H1 (cell line): ENCODE results near the gene TRUB1. TPM values are rescaled to one million over a fixed set of nuclear protein-coding genes. Genes with fewer than 3 reads are reported as not detected.

ENCODE experiments used
- CTCF ChIA-PET: fragments of 300-600 bp; sonication (Branson Sonifier 250); formaldehyde crosslinking; loops from one replicate; lab custom pipeline; 2021; ENCODE audit not compliant: partially characterized antibody; lab: Charles Lee
- POLR2A ChIA-PET: fragments of 300-600 bp; sonication (Branson Sonifier 250); formaldehyde crosslinking; loops from one replicate; lab custom pipeline; 2021; ENCODE audit warnings: inconsistent platforms; ENCODE audit not compliant: partially characterized antibody; lab: Charles Lee
- DNase-seq, 2 experiments: peaks; one replicate each; pipeline versions ENCODE4 v3.0.0 to v3.0.0-alpha.2; 2010 to 2022; ENCODE audit warnings: low spot score in 2 of 2, low read depth in 1 of 2, mixed read lengths in 1 of 2
- FAIRE-seq: peaks from 2 replicates; lab custom pipeline; 2011; peaks lifted over from hg19 to GRCh38; lab: Jason Lieb, UNC
- H2AFZ ChIP-seq: 2 replicates; pipeline ENCODE4 v1.8.1; 2012; ENCODE audit warnings: low read length, inconsistent platforms
- H2AK5ac ChIP-seq: 2 replicates; pipeline ENCODE4 v1.6.1; 2013; ENCODE audit warnings: low read depth, low read length
- H2BK120ac ChIP-seq: replicated peaks from 2 replicates; pipeline ENCODE3; 2013; ENCODE audit warnings: low read depth, low read length, inconsistent platforms
- H2BK12ac ChIP-seq: 2 replicates; pipeline ENCODE4 v1.6.1; 2013; ENCODE audit warnings: low read depth, low read length
- H2BK15ac ChIP-seq: 2 replicates; pipeline ENCODE4 v1.6.1; 2013; ENCODE audit warnings: low read length
- H2BK20ac ChIP-seq: 2 replicates; pipeline ENCODE4 v1.6.1; 2013; ENCODE audit warnings: low read length
- H2BK5ac ChIP-seq: 2 replicates; pipeline ENCODE4 v1.6.1; 2013; ENCODE audit warnings: low read depth, low read length
- H3K14ac ChIP-seq: 2 replicates; pipeline ENCODE4 v1.6.1; 2013; ENCODE audit warnings: inconsistent platforms; ENCODE audit not compliant: insufficient read length
- H3K18ac ChIP-seq: 2 replicates; pipeline ENCODE4 v1.6.1; 2013; ENCODE audit warnings: low read length; ENCODE audit errors: extremely low read depth
- H3K23ac ChIP-seq: 2 replicates; pipeline ENCODE4 v1.6.1; 2013; ENCODE audit warnings: inconsistent platforms; ENCODE audit not compliant: insufficient read length
- H3K23me2 ChIP-seq: 2 replicates; pipeline ENCODE4 v1.6.1; 2013; ENCODE audit warnings: low read depth, low read length
- H3K27ac ChIP-seq: 2 replicates; pipeline ENCODE4 v1.6.1; 2011; ENCODE audit warnings: low read depth, low read length, inconsistent platforms
- H3K27me3 ChIP-seq, 4 experiments: replicated peaks in 1 of 4; 1 replicate in 1 of 4; 2 replicates in 3 of 4; pipeline versions ENCODE4 v1.6.1 to v1.8.1; 2011 to 2013; ENCODE audit warnings: low read length in 3 of 4, mild to moderate bottlenecking in 3 of 4, inconsistent platforms in 2 of 4, mixed read lengths in 2 of 4, moderate library complexity in 1 of 4; ENCODE audit not compliant: control insufficient read depth in 3 of 4, insufficient read depth in 3 of 4; ENCODE audit errors: extremely low read depth in 1 of 4
- H3K36me3 ChIP-seq, 4 experiments: 2 replicates each; pipeline versions ENCODE4 v1.6.1 to v1.8.1; 2011 to 2013; ENCODE audit warnings: mild to moderate bottlenecking in 4 of 4, low read length in 3 of 4, moderate library complexity in 2 of 4, control low read depth in 1 of 4, inconsistent platforms in 1 of 4; ENCODE audit not compliant: insufficient read depth in 4 of 4, control insufficient read depth in 2 of 4
- H3K4ac ChIP-seq: replicated peaks from 2 replicates; pipeline ENCODE3; 2013; ENCODE audit warnings: low read length, low read depth, mixed read lengths, inconsistent platforms; ENCODE audit not compliant: insufficient read length
- H3K4me1 ChIP-seq, 4 experiments: replicated peaks in 1 of 4; 1 replicate in 1 of 4; 2 replicates in 3 of 4; pipeline versions ENCODE4 v1.6.1 to v1.8.1; 2011 to 2013; ENCODE audit warnings: low read length in 3 of 4, inconsistent platforms in 2 of 4, mixed read lengths in 1 of 4; ENCODE audit not compliant: insufficient read depth in 4 of 4, control insufficient read depth in 3 of 4
- H3K4me2 ChIP-seq, 2 experiments: 2 replicates each; pipeline versions ENCODE4 v1.6.1 to v1.8.1; 2011 to 2013; ENCODE audit warnings: low read depth in 2 of 2, low read length in 2 of 2, control low read depth in 1 of 2, inconsistent platforms in 1 of 2, mild to moderate bottlenecking in 1 of 2; ENCODE audit not compliant: insufficient read depth in 1 of 2
- H3K4me3 ChIP-seq, 4 experiments: fragments of 200-600, 300-600 bp in 1 of 4; sonication (generic), shearing (Covaris generic), sonication (Bioruptor Twin) in 1 of 4; 2 replicates each; pipeline versions ENCODE4 v1.5.1 to v1.8.1; 2011 to 2016; ENCODE audit warnings: low read length in 4 of 4, low read depth in 3 of 4, control low read depth in 2 of 4, inconsistent platforms in 2 of 4, mild to moderate bottlenecking in 2 of 4, mixed read lengths in 1 of 4, moderate library complexity in 1 of 4; ENCODE audit not compliant: insufficient read depth in 2 of 4; ENCODE audit errors: extremely low read depth in 1 of 4
- H3K56ac ChIP-seq: replicated peaks from 2 replicates; pipeline ENCODE3; 2013; ENCODE audit warnings: low read depth, mild to moderate bottlenecking, mixed read lengths, low read length, inconsistent platforms; ENCODE audit not compliant: insufficient read length
- H3K79me1 ChIP-seq: 2 replicates; pipeline ENCODE4 v1.6.1; 2013; ENCODE audit warnings: low read depth, low read length, control low read depth
- H3K79me2 ChIP-seq, 2 experiments: 2 replicates each; pipeline versions ENCODE4 v1.6.1 to v1.8.1; 2012 to 2013; ENCODE audit warnings: low read length in 2 of 2, mild to moderate bottlenecking in 2 of 2, inconsistent platforms in 1 of 2; ENCODE audit not compliant: insufficient read depth in 2 of 2, control insufficient read depth in 1 of 2
- H3K9ac ChIP-seq, 4 experiments: replicated peaks in 1 of 4; 1 replicate in 1 of 4; 2 replicates in 3 of 4; pipeline versions ENCODE4 v1.6.1 to v1.8.1; 2011 to 2013; ENCODE audit warnings: low read depth in 3 of 4, low read length in 3 of 4, control low read depth in 2 of 4, mild to moderate bottlenecking in 2 of 4, moderate library complexity in 2 of 4, inconsistent platforms in 1 of 4; ENCODE audit errors: extremely low read depth in 1 of 4
- H3K9me3 ChIP-seq, 2 experiments: 2 replicates each; pipeline versions ENCODE4 v1.6.1 to v1.8.1; 2012 to 2013; ENCODE audit warnings: mild to moderate bottlenecking in 2 of 2, moderate library complexity in 2 of 2, control low read depth in 1 of 2, inconsistent platforms in 1 of 2, low read depth in 1 of 2, low read length in 1 of 2, mixed read lengths in 1 of 2; ENCODE audit not compliant: insufficient read depth in 2 of 2
- H4K20me1 ChIP-seq, 2 experiments: replicated peaks in 1 of 2; 2 replicates each; pipeline versions ENCODE3 to v1.8.1; 2011 to 2013; ENCODE audit warnings: inconsistent platforms in 2 of 2, low read length in 2 of 2, mild to moderate bottlenecking in 1 of 2; ENCODE audit not compliant: insufficient read depth in 2 of 2, control insufficient read depth in 1 of 2
- H4K5ac ChIP-seq: 2 replicates; pipeline ENCODE4 v1.6.1; 2013; ENCODE audit warnings: low read length, low read depth, mixed read lengths, inconsistent platforms; ENCODE audit not compliant: insufficient read length
- H4K8ac ChIP-seq: 2 replicates; pipeline ENCODE4 v1.8.0; 2013; ENCODE audit warnings: mild to moderate bottlenecking, moderate library complexity, low read length, inconsistent platforms; ENCODE audit not compliant: insufficient read depth; ENCODE audit errors: extremely low read depth
- H4K91ac ChIP-seq: replicated peaks from 2 replicates; pipeline ENCODE3; 2013; ENCODE audit warnings: low read length, mixed read lengths, inconsistent platforms; ENCODE audit not compliant: insufficient read length
- BRCA1 ChIP-seq: IDR thresholded peaks from 2 replicates; pipeline ENCODE4 v1.6.1; 2012; ENCODE audit warnings: low read depth, low read length, improper control_type of control experiment
- CEBPB ChIP-seq: IDR thresholded peaks from 2 replicates; pipeline ENCODE4 v1.6.1; 2012; ENCODE audit warnings: low read depth, low read length
- EP300 ChIP-seq, 2 experiments: IDR thresholded peaks; 1 replicate in 1 of 2; 2 replicates in 1 of 2; pipeline ENCODE4 v1.6.1; 2011 to 2012; ENCODE audit warnings: low read depth in 2 of 2, low read length in 2 of 2, mild to moderate bottlenecking in 2 of 2, borderline replicate concordance in 1 of 2, inconsistent platforms in 1 of 2, moderate library complexity in 1 of 2
- POLR2AphosphoS5 ChIP-seq: IDR thresholded peaks from 2 replicates; pipeline ENCODE4 v1.6.1; 2011; ENCODE audit warnings: low read depth, low read length
- SIN3A ChIP-seq, 2 experiments: IDR thresholded peaks in 1 of 2; conservative IDR thresholded peaks in 1 of 2; 2 replicates each; pipeline ENCODE4 v1.6.1; 2011 to 2012; ENCODE audit warnings: low read length in 2 of 2, improper control_type of control experiment in 1 of 2, low read depth in 1 of 2, mild to moderate bottlenecking in 1 of 2
- TAF7 ChIP-seq: optimal IDR thresholded peaks from 2 replicates; pipeline ENCODE3; 2011; ENCODE audit warnings: low read depth, mild to moderate bottlenecking, inconsistent platforms, low read length, moderate library complexity, borderline replicate concordance
- TBP ChIP-seq: IDR thresholded peaks from 2 replicates; pipeline ENCODE4 v1.6.1; 2011; ENCODE audit warnings: low read depth, low read length, improper control_type of control experiment
- WGBS, 2 experiments: shearing (Covaris generic) in 1 of 2; methylation state at CpG; one replicate each; pipeline versions ENCODE4 v1.1.6 to v1.1.7; 2013 to 2015; ENCODE audit warnings: low lambda C conversion rate in 2 of 2, mixed read lengths in 2 of 2, inconsistent platforms in 1 of 2, low coverage in 1 of 2, missing lambda C conversion rate in 1 of 2; ENCODE audit not compliant: insufficient replicate concordance in 2 of 2, insufficient coverage in 1 of 2, insufficient read length in 1 of 2; ENCODE audit errors: extremely low coverage in 1 of 2, missing lambda C conversion rate in 1 of 2; 5-methylcytosine and 5-hydroxymethylcytosine counted together
- polyA plus RNA-seq, 7 experiments: library from polyadenylated mRNA; depleted of rRNA in 3 of 7; stranded (reverse) in 5 of 7; unstranded in 2 of 7; fragments of >200 nt in 5 of 7; fragments of 200-250 nt in 2 of 7; gene quantifications; 1 replicate in 5 of 7; 2 replicates in 1 of 7; 4 replicates in 1 of 7; pipeline versions ENCODE4 v1.2.1 to v1.2.3, GENCODE V29; 2011 to 2013; ENCODE audit warnings: missing spikeins in 2 of 7, mixed read lengths in 2 of 7
- total RNA-seq: library from RNA; stranded (reverse); fragmentation: NEBNext Ultra II Directional; extraction: Animal tissue kit (Norgen Biotek cat#: 25700); gene quantifications from 2 replicates; pipeline ENCODE4 v1.2.1, GENCODE V29; 2021
- TF ChIP-seq, protein P1 (sequence below): IDR thresholded peaks from 2 replicates; pipeline ENCODE4 v1.6.1; 2012; ENCODE audit warnings: inconsistent platforms
- TF ChIP-seq, protein P2 (sequence below): IDR thresholded peaks from 2 replicates; pipeline ENCODE4 v1.6.1; 2011; ENCODE audit warnings: low read depth, mild to moderate bottlenecking, low read length; ENCODE audit not compliant: insufficient read depth
- TF ChIP-seq, protein P3 (sequence below), 3 experiments: IDR thresholded peaks; 1 replicate in 2 of 3; 2 replicates in 1 of 3; pipeline versions ENCODE4 v1.5.1 to v1.6.1; 2011; ENCODE audit warnings: low read length in 3 of 3, mild to moderate bottlenecking in 3 of 3, inconsistent platforms in 2 of 3, low read depth in 1 of 3, moderate library complexity in 1 of 3; ENCODE audit not compliant: insufficient read depth in 1 of 3; ENCODE audit errors: control extremely low read depth in 1 of 3

Gene TRUB1
- total and polyA plus RNA-seq, 2 of the 8 experiments (the other 6 are each of a cell fraction or from before 2014, with no cell fraction given): 6.3 to 22.2 TPM

DNA sequence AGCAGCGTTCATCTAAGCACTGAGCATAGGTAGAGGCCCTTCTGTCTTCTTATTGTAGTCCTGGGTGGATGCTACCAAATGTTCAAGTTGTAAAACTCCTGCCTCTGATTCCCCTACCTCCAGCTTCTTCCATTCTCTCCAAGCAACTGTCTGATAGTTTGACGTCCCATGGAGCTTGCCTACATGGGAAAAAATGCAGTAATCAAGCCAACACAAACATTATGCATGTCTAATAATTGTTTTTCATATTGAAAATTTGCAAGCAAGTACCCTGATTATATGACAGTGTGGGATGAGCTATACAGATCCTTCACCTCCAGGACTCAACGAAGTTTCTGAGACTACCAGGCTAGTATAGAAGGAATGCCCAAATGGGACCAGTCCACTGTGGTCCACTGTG, 31.0 kb upstream of the TRUB1 start:
- H2AK5ac ChIP-seq: no peak overlapping the region
- WGBS, 2 experiments: 91% methylated on average over 3 of the region's 3 CpGs; no CpG with 5 or more reads in 1 of the 2 experiments
- H3K27me3 ChIP-seq: no peaks in the 10 kb centered on the region
- no peaks in the 10 kb centered on the region for H4K20me1 ChIP-seq
- no peak overlapping the region for H3K23ac ChIP-seq
- POLR2A ChIA-PET: no interaction called here
- H3K27ac ChIP-seq: no peak overlapping the region
- DNase-seq: no peak
- H4K8ac ChIP-seq: no peak overlapping the region
- H3K4me1 ChIP-seq: peaks cover 0 to 3% (median 0%) of the 10 kb centered on the region in 4 experiments; a peak in 2 of 7 replicates
- H3K56ac ChIP-seq: no peak overlapping the region
- no peak overlapping the region for H2BK20ac ChIP-seq
- H4K5ac ChIP-seq: no peak overlapping the region
- no peaks in the 10 kb centered on the region for H3K23me2 ChIP-seq
- no peak overlapping the region for H2BK15ac ChIP-seq
- FAIRE-seq: no peak
- no peak overlapping the region for H3K4ac ChIP-seq
- H3K4me3 ChIP-seq: no peak overlapping the region
- H2BK120ac ChIP-seq: no peak overlapping the region
- no peak overlapping the region for H4K91ac ChIP-seq
- no peak overlapping the region for H3K4me2 ChIP-seq
- no peak overlapping the region for H2AFZ ChIP-seq
- H3K18ac ChIP-seq: no peak overlapping the region
- H3K36me3 ChIP-seq: no peaks in the 10 kb centered on the region
- H3K9me3 ChIP-seq: no peaks in the 10 kb centered on the region
- no peak overlapping the region for H3K9ac ChIP-seq
- H3K79me2 ChIP-seq: no peaks in the 10 kb centered on the region
- no peak overlapping the region for H2BK5ac ChIP-seq
- no peaks in the 10 kb centered on the region for H3K79me1 ChIP-seq
- CTCF ChIA-PET: interaction anchor here (1.2 kb wide), 1 partner anchor 10 kb away, joined by 3 read pairs; no protein-coding TSS in a partner anchor
- H2BK12ac ChIP-seq: no peak overlapping the region
- no peak overlapping the region for H3K14ac ChIP-seq
- TF ChIP-seq SIN3A (conservative IDR thresholded peaks at IDR 0.05 in 1 of 2, IDR thresholded peaks at IDR 0.05 in 1 of 2; ENCODE audit: low read depth in 1 of 2, low read length in 2 of 2): no peak
- TF ChIP-seq BRCA1: no peak
- no peak for TF ChIP-seq CEBPB
- TF ChIP-seq, protein P1, sequence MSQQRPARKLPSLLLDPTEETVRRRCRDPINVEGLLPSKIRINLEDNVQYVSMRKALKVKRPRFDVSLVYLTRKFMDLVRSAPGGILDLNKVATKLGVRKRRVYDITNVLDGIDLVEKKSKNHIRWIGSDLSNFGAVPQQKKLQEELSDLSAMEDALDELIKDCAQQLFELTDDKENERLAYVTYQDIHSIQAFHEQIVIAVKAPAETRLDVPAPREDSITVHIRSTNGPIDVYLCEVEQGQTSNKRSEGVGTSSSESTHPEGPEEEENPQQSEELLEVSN: no peak
- TF ChIP-seq, protein P2, sequence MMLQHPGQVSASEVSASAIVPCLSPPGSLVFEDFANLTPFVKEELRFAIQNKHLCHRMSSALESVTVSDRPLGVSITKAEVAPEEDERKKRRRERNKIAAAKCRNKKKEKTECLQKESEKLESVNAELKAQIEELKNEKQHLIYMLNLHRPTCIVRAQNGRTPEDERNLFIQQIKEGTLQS: no peak
- TF ChIP-seq TAF7: no peak
- no peak for TF ChIP-seq TBP
- TF ChIP-seq, protein P3, sequence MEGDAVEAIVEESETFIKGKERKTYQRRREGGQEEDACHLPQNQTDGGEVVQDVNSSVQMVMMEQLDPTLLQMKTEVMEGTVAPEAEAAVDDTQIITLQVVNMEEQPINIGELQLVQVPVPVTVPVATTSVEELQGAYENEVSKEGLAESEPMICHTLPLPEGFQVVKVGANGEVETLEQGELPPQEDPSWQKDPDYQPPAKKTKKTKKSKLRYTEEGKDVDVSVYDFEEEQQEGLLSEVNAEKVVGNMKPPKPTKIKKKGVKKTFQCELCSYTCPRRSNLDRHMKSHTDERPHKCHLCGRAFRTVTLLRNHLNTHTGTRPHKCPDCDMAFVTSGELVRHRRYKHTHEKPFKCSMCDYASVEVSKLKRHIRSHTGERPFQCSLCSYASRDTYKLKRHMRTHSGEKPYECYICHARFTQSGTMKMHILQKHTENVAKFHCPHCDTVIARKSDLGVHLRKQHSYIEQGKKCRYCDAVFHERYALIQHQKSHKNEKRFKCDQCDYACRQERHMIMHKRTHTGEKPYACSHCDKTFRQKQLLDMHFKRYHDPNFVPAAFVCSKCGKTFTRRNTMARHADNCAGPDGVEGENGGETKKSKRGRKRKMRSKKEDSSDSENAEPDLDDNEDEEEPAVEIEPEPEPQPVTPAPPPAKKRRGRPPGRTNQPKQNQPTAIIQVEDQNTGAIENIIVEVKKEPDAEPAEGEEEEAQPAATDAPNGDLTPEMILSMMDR (IDR thresholded peaks at IDR 0.05; ENCODE audit: control extremely low read depth in 1 of 3, insufficient read depth in 1 of 3, low read depth in 1 of 3, low read length in 3 of 3): no peak
- TF ChIP-seq POLR2AphosphoS5: no peak
- TF ChIP-seq EP300 (IDR thresholded peaks at IDR 0.05; ENCODE audit: borderline replicate concordance in 1 of 2, low read depth in 2 of 2, low read length in 2 of 2): no peak
